B cell (primary cell): ENCODE measurements around the gene HIPK2. TPM values are rescaled to one million over a fixed set of nuclear protein-coding genes. Genes with fewer than 3 reads are reported as not detected.

ENCODE experiments used
- ATAC-seq: fragments of 200-7000 bp; cut with Tn5 transposase; one replicate; pipeline ENCODE4 v1.10.0; 2021; ENCODE audit warnings: low read depth, mild to moderate bottlenecking, moderate number of reproducible peaks, moderate library complexity
- CTCF ChIA-PET: fragments of 350-600 bp; sonication (Branson Sonifier 250); formaldehyde crosslinking; loops from one replicate; lab custom pipeline; 2021; ENCODE audit warnings: antibody characterized with exemption, inconsistent platforms; lab: Charles Lee
- POLR2A ChIA-PET: fragments of 350-600 bp; sonication (Branson Sonifier 250); formaldehyde crosslinking; loops from one replicate; lab custom pipeline; 2021; ENCODE audit warnings: antibody characterized with exemption; lab: Charles Lee
- DNase-seq: peaks from one replicate; pipeline ENCODE4 v3.0.0; 2013
- H2AFZ ChIP-seq: 2 replicates; pipeline ENCODE4 v1.6.1; 2012; ENCODE audit warnings: mild to moderate bottlenecking, low read depth, low read length; ENCODE audit not compliant: insufficient read depth, poor library complexity, severe bottlenecking
- H3K27ac ChIP-seq, 2 donors: 1 replicate in 1 of 2; 2 replicates in 1 of 2; pipeline ENCODE4 v1.5.1; 2012 to 2013; ENCODE audit warnings: low read length in 2 of 2, mild to moderate bottlenecking in 2 of 2, moderate library complexity in 1 of 2
- H3K27me3 ChIP-seq, 4 experiments: fragments of 200-600 bp in 1 of 4; sonication (generic) in 1 of 4; replicated peaks in 1 of 4; 1 replicate in 2 of 4; 2 replicates in 2 of 4; pipeline versions ENCODE4 v1.6.1 to v1.7.0; 2013 to 2016; ENCODE audit warnings: low read length in 3 of 4, mild to moderate bottlenecking in 2 of 4, mixed read lengths in 1 of 4, moderate library complexity in 1 of 4; ENCODE audit not compliant: insufficient read depth in 4 of 4, control insufficient read depth in 3 of 4; ENCODE audit errors: control extremely low read depth in 1 of 4
- H3K36me3 ChIP-seq, 2 experiments: replicated peaks in 1 of 2; 1 replicate in 1 of 2; 2 replicates in 1 of 2; pipeline versions ENCODE4 v1.6.1 to v1.7.1; 2013; ENCODE audit warnings: low read length in 1 of 2; ENCODE audit not compliant: insufficient read depth in 2 of 2, control insufficient read depth in 1 of 2; ENCODE audit errors: control extremely low read depth in 1 of 2, extremely low read depth in 1 of 2
- H3K4me1 ChIP-seq, 2 donors: fragments of 200-600 bp in 1 of 2; sonication (generic) in 1 of 2; 1 replicate in 1 of 2; 2 replicates in 1 of 2; pipeline versions ENCODE4 v1.5.1 to v1.6.1; 2013 to 2017; ENCODE audit warnings: low read length in 2 of 2; ENCODE audit not compliant: control insufficient read depth in 2 of 2, insufficient read depth in 2 of 2
- H3K4me2 ChIP-seq: replicated peaks from 2 replicates; pipeline ENCODE3; 2012; ENCODE audit warnings: mild to moderate bottlenecking, low read depth, low read length; ENCODE audit not compliant: poor library complexity, severe bottlenecking
- H3K4me3 ChIP-seq, 5 experiments: fragments of 200-600 bp in 1 of 5; sonication (generic) in 1 of 5; 1 replicate in 3 of 5; 2 replicates in 2 of 5; pipeline versions ENCODE4 v1.5.1 to v1.7.0; 2011 to 2016; ENCODE audit warnings: low read length in 4 of 5, mild to moderate bottlenecking in 4 of 5, low read depth in 2 of 5, control low read depth in 1 of 5, moderate library complexity in 1 of 5; ENCODE audit not compliant: insufficient read depth in 1 of 5; ENCODE audit errors: control extremely low read depth in 1 of 5, extremely low read depth in 1 of 5
- H3K79me2 ChIP-seq: fragments of 200-600 bp; sonication (generic); one replicate; pipeline ENCODE4 v1.6.0; 2016; ENCODE audit warnings: low read length; ENCODE audit not compliant: control insufficient read depth, insufficient read depth
- H3K9ac ChIP-seq: fragments of 200-600 bp; sonication (generic); 2 replicates; pipeline ENCODE4 v1.6.1; 2017; ENCODE audit warnings: mild to moderate bottlenecking, low read length, moderate library complexity
- H3K9me3 ChIP-seq, 3 donors: one replicate each; pipeline versions ENCODE4 v1.6.1 to v1.7.1; 2013; ENCODE audit warnings: low read length in 2 of 3; ENCODE audit not compliant: control insufficient read depth in 2 of 3, insufficient read depth in 1 of 3; ENCODE audit errors: control extremely low read depth in 1 of 3
- H4K20me1 ChIP-seq: 2 replicates; pipeline ENCODE4 v1.6.0; 2012; ENCODE audit warnings: mild to moderate bottlenecking, low read length; ENCODE audit not compliant: insufficient read depth, control insufficient read depth, poor library complexity, severe bottlenecking
- H3K27ac Mint-ChIP-seq: one replicate; pipeline ENCODE4 v1.8.0; 2021; ENCODE audit warnings: mixed read lengths
- H3K27me3 Mint-ChIP-seq: one replicate; pipeline ENCODE4 v1.8.0; 2021; ENCODE audit warnings: mixed read lengths
- H3K4me1 Mint-ChIP-seq: one replicate; pipeline ENCODE4 v1.8.0; 2021; ENCODE audit warnings: mixed read lengths
- H3K4me3 Mint-ChIP-seq: one replicate; pipeline ENCODE4 v1.8.0; 2021; ENCODE audit warnings: mixed read lengths
- H3K9me3 Mint-ChIP-seq: one replicate; pipeline ENCODE4 v1.8.0; 2022; ENCODE audit warnings: mixed read lengths; ENCODE audit not compliant: insufficient read depth
- EZH2 ChIP-seq: IDR thresholded peaks from 2 replicates; pipeline ENCODE4 v1.6.1; 2012; ENCODE audit warnings: borderline replicate concordance, low read depth, mild to moderate bottlenecking, moderate library complexity, low read length; ENCODE audit not compliant: insufficient read depth, poor library complexity, severe bottlenecking
- WGBS: methylation state at CpG from one replicate; pipeline ENCODE4 v1.1.5; 2013; ENCODE audit warnings: missing lambda C conversion rate; ENCODE audit not compliant: insufficient coverage; 5-methylcytosine and 5-hydroxymethylcytosine counted together
- intact Hi-C: fragments of 100-400 bp; cut with micrococcal nuclease; formaldehyde crosslinking; loops from one replicate; pipeline ENCODE4 v1.10.0; 2022
- polyA plus RNA-seq: library from polyadenylated mRNA; depleted of rRNA; stranded (reverse); fragments of >200 nt; gene quantifications from 2 replicates; pipeline ENCODE4 v1.2.3, GENCODE V29; 2012
- total RNA-seq, 2 donors: library from RNA; stranded (reverse); fragments of 120-200 nt in 1 of 2; gene quantifications; 1 replicate in 1 of 2; 2 replicates in 1 of 2; pipeline versions ENCODE4 v1.2.3 to v1.2.4, GENCODE V29; 2013 to 2022
- TF ChIP-seq, protein P1 (sequence below): fragments of 200-600 bp; IDR thresholded peaks from one replicate; pipeline ENCODE4 v1.8.0; 2022; ENCODE audit warnings: antibody characterized with exemption, mild to moderate bottlenecking

HIPK2 gene
- total and polyA plus RNA-seq, 2 donors (not counting 1 experiment from before 2014, with no cell fraction given) = 6.8 to 58.2 TPM

DNA sequence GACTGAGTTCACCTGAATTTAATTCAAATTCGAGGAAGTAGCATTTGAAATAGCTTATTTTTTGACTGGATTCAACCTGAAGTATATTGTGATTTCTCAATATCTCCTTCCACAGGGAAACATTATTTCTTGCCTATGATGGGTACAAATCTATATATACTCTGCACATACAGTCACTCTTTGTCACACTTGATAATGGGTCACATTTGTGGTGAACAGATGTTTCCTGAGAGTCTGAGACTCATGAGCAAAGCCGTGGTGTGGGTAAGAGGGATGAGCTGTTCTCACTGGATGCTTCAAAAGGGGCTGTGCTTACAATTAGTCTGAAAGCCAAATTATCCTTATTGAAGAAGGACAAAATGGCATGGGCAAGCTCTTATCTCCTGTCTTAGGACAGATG is 33.3 kb upstream of the HIPK2 start:
- H3K27ac Mint-ChIP-seq = no peak overlapping the region
- ATAC-seq = no peak
- Histone ChIP-seq H3K27ac (no peak overlapping the region), H3K79me2 (no peaks in the 10 kb centered on the region), H3K4me1 (no peaks in the 10 kb centered on the region), H3K4me3 (no peak overlapping the region), H3K9ac (no peak overlapping the region), H4K20me1 (no peaks in the 10 kb centered on the region), H3K27me3 (no peaks in the 10 kb centered on the region), H3K4me2 (no peak overlapping the region), H3K36me3 (no peaks in the 10 kb centered on the region), H3K9me3 (peaks cover 0 to 3% (median 0%) of the 10 kb centered on the region in 3 donors), H2AFZ (no peak overlapping the region)
- peaks cover 2% of the 10 kb centered on the region for H3K9me3 Mint-ChIP-seq
- WGBS = 0% methylated on average over 1 of the region's 2 CpGs
- TF ChIP-seq EZH2 = no peak
- TF ChIP-seq, protein P1, sequence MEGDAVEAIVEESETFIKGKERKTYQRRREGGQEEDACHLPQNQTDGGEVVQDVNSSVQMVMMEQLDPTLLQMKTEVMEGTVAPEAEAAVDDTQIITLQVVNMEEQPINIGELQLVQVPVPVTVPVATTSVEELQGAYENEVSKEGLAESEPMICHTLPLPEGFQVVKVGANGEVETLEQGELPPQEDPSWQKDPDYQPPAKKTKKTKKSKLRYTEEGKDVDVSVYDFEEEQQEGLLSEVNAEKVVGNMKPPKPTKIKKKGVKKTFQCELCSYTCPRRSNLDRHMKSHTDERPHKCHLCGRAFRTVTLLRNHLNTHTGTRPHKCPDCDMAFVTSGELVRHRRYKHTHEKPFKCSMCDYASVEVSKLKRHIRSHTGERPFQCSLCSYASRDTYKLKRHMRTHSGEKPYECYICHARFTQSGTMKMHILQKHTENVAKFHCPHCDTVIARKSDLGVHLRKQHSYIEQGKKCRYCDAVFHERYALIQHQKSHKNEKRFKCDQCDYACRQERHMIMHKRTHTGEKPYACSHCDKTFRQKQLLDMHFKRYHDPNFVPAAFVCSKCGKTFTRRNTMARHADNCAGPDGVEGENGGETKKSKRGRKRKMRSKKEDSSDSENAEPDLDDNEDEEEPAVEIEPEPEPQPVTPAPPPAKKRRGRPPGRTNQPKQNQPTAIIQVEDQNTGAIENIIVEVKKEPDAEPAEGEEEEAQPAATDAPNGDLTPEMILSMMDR = no peak
- intact Hi-C loops = no loop called here
- CTCF ChIA-PET = no interaction called here
- H3K4me3 Mint-ChIP-seq = no peak overlapping the region
- H3K4me1 Mint-ChIP-seq = no peaks in the 10 kb centered on the region
- no peak for DNase-seq
- H3K27me3 Mint-ChIP-seq = peaks cover 16% of the 10 kb centered on the region
- POLR2A ChIA-PET = no interaction called here

DNA sequence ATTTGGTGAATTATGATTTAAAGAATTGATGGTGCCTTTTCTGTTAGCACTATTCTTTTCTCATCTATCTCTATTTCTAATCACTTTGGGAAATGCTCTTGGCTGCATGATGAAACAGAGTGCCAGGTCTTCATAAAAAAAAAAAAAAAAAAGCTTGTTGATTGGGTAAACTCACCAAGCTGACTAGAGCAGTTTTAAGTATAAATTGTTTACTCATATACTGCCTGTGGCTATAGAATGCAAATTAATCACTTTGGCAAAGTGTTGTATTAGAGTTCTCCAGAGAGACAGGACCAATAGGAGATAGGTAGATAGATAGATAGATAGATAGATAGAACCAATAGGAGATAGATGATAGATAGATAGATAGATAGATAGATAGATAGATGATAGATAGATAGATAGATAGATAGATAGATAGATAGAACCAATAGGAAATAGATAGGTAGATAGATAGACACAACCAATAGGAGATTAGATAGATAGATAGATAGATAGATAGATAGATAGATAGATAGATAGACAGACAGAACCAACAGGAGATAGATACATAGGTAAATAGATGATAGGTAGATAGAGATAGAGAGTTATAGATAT is 31.1 kb upstream of the HIPK2 start:
- no peak for ATAC-seq

More for the DNA sequence above, 31.1 kb upstream of the HIPK2 start:
- Histone ChIP-seq H3K4me1 (no peaks in the 10 kb centered on the region), H3K4me2 (no peak overlapping the region), H3K27ac (no peak overlapping the region), H3K9ac (no peak overlapping the region), H3K9me3 (peaks cover 0 to 11% (median 1%) of the 10 kb centered on the region in 3 donors), H3K4me3 (no peak overlapping the region), H3K36me3 (no peaks in the 10 kb centered on the region), H3K79me2 (no peaks in the 10 kb centered on the region), H2AFZ (no peak overlapping the region), H3K27me3 (no peaks in the 10 kb centered on the region), H4K20me1 (no peaks in the 10 kb centered on the region)
- H3K27ac Mint-ChIP-seq = no peak overlapping the region
- H3K9me3 Mint-ChIP-seq = peaks cover 6% of the 10 kb centered on the region
- TF ChIP-seq, protein P1 = no peak
- TF ChIP-seq EZH2 = no peak
- intact Hi-C loops = no loop called here
- H3K4me1 Mint-ChIP-seq = no peaks in the 10 kb centered on the region
- ChIA-PET CTCF (interaction anchor here (1.2 to 1.3 kb wide), 2 partner anchors 30 to 163 kb away, joined by 3 read pairs; no protein-coding TSS in a partner anchor), POLR2A (no interaction called here)
- no peak for DNase-seq
- H3K4me3 Mint-ChIP-seq = no peak overlapping the region
- H3K27me3 Mint-ChIP-seq = peaks cover 13% of the 10 kb centered on the region
